Liver (tissue), 9 donors: ENCODE measurements around the gene ADRA1B. TPM values are rescaled to one million over a fixed set of nuclear protein-coding genes. Genes with fewer than 3 reads are reported as not detected.

Source experiments
- DNase-seq: peaks from one replicate; pipeline ENCODE4 v3.0.0-alpha.2; 2017; ENCODE audit warnings: low spot score
- H3K27ac ChIP-seq, 2 donors: one replicate each; pipeline ENCODE4 v1.7.0; 2013; ENCODE audit warnings: inconsistent platforms in 2 of 2, low read length in 2 of 2, control low read depth in 1 of 2, low read depth in 1 of 2, mild to moderate bottlenecking in 1 of 2
- H3K27me3 ChIP-seq, 4 donors: one replicate each; pipeline versions ENCODE4 v1.6.1 to v1.7.0; 2013; ENCODE audit warnings: low read length in 3 of 4, inconsistent platforms in 1 of 4, mild to moderate bottlenecking in 1 of 4, moderate library complexity in 1 of 4; ENCODE audit not compliant: control insufficient read depth in 4 of 4, insufficient read depth in 4 of 4
- H3K36me3 ChIP-seq, 4 donors: one replicate each; pipeline versions ENCODE4 v1.6.1 to v1.7.0; 2013; ENCODE audit warnings: low read length in 3 of 4, mild to moderate bottlenecking in 3 of 4, low read depth in 1 of 4, moderate library complexity in 1 of 4; ENCODE audit not compliant: control insufficient read depth in 4 of 4, insufficient read depth in 3 of 4
- H3K4me1 ChIP-seq, 4 donors: one replicate each; pipeline versions ENCODE4 v1.6.1 to v1.7.0; 2013; ENCODE audit warnings: low read length in 3 of 4, mild to moderate bottlenecking in 3 of 4, moderate library complexity in 1 of 4; ENCODE audit not compliant: control insufficient read depth in 4 of 4, insufficient read depth in 4 of 4
- H3K4me3 ChIP-seq, 3 donors: one replicate each; pipeline versions ENCODE4 v1.6.1 to v1.7.0; 2013; ENCODE audit warnings: low read length in 3 of 3, control low read depth in 1 of 3, low read depth in 1 of 3, mild to moderate bottlenecking in 1 of 3
- H3K9ac ChIP-seq, 2 donors: one replicate each; pipeline ENCODE4 v1.7.0; 2013; ENCODE audit warnings: low read length in 2 of 2, mild to moderate bottlenecking in 2 of 2, moderate library complexity in 2 of 2, control low read depth in 1 of 2, low read depth in 1 of 2
- H3K9me3 ChIP-seq, 4 donors: one replicate each; pipeline versions ENCODE4 v1.6.1 to v1.7.0; 2013; ENCODE audit warnings: low read length in 3 of 4; ENCODE audit not compliant: control insufficient read depth in 4 of 4
- ATF3 ChIP-seq: IDR thresholded peaks from 2 replicates; pipeline ENCODE4 v1.6.1; 2016; ENCODE audit warnings: antibody characterized with exemption
- CTCF ChIP-seq: fragments of 150-350 bp; IDR thresholded peaks from 2 replicates; pipeline ENCODE4 v1.5.1; 2017; ENCODE audit warnings: improper control_type of control experiment, low read depth, low read length; ENCODE audit not compliant: missing input control
- EGR1 ChIP-seq, 2 donors: IDR thresholded peaks; 2 replicates each; pipeline ENCODE4 v1.6.1; 2016 to 2018; ENCODE audit warnings: antibody characterized with exemption in 2 of 2, low read depth in 2 of 2
- FOXA2 ChIP-seq: IDR thresholded peaks from 2 replicates; pipeline ENCODE4 v1.6.1; 2016; ENCODE audit warnings: antibody characterized with exemption
- GABPA ChIP-seq, 2 donors: IDR thresholded peaks in 1 of 2; conservative IDR thresholded peaks in 1 of 2; 2 replicates each; pipeline ENCODE4 v1.6.1; 2016; ENCODE audit warnings: antibody characterized with exemption in 2 of 2, mild to moderate bottlenecking in 1 of 2, moderate library complexity in 1 of 2
- HNF4A ChIP-seq, 2 donors: conservative IDR thresholded peaks; 2 replicates each; pipeline ENCODE4 v1.6.1; 2016; ENCODE audit warnings: antibody characterized with exemption in 2 of 2, mild to moderate bottlenecking in 2 of 2
- HNF4G ChIP-seq: IDR thresholded peaks from 2 replicates; pipeline ENCODE4 v1.6.1; 2016; ENCODE audit warnings: antibody characterized with exemption
- MAX ChIP-seq: IDR thresholded peaks from 2 replicates; pipeline ENCODE4 v1.6.1; 2016; ENCODE audit warnings: antibody characterized with exemption
- NR2F2 ChIP-seq: IDR thresholded peaks from 2 replicates; pipeline ENCODE4 v1.6.1; 2016; ENCODE audit warnings: antibody characterized with exemption
- REST ChIP-seq: IDR thresholded peaks from 2 replicates; pipeline ENCODE4 v1.6.1; 2016; ENCODE audit warnings: antibody characterized with exemption, mild to moderate bottlenecking
- RXRA ChIP-seq, 2 donors: IDR thresholded peaks; 2 replicates each; pipeline ENCODE4 v1.6.1; 2017 to 2018; ENCODE audit warnings: antibody characterized with exemption in 2 of 2, mild to moderate bottlenecking in 1 of 2
- SP1 ChIP-seq: IDR thresholded peaks from 2 replicates; pipeline ENCODE4 v1.6.1; 2018; ENCODE audit warnings: antibody characterized with exemption, mild to moderate bottlenecking
- TAF1 ChIP-seq: conservative IDR thresholded peaks from 2 replicates; pipeline ENCODE4 v1.6.1; 2016; ENCODE audit warnings: antibody characterized with exemption, mild to moderate bottlenecking
- YY1 ChIP-seq: IDR thresholded peaks from 2 replicates; pipeline ENCODE4 v1.6.1; 2016; ENCODE audit warnings: antibody characterized with exemption, mild to moderate bottlenecking
- ZBTB33 ChIP-seq: IDR thresholded peaks from 2 replicates; pipeline ENCODE4 v1.6.1; 2016; ENCODE audit warnings: antibody characterized with exemption
- WGBS: extraction: QIAGEN DNeasy Blood & Tissue Kit; methylation state at CpG from one replicate; pipeline ENCODE4 v1.1.7; 2013; 5-methylcytosine and 5-hydroxymethylcytosine counted together
- polyA plus RNA-seq, 2 donors: library from polyadenylated mRNA; stranded (reverse) in 1 of 2; unstranded in 1 of 2; fragments of 200-250 nt in 1 of 2; fragments of >200 nt in 1 of 2; fragmentation: Nextera tagmentation in 1 of 2; extraction: Ambion mirVana in 1 of 2; gene quantifications; one replicate each; pipeline versions ENCODE4 v1.2.1 to v1.2.3, GENCODE V29; 2013 to 2015
- total RNA-seq, 2 donors: library from RNA; depleted of rRNA; stranded (reverse); fragments of >200 nt; gene quantifications; one replicate each; pipeline ENCODE4 v1.2.3, GENCODE V29; 2014
- donor health status: healthy.
- donor health status: healthy.
- donor health status: healthy.
- donor health status: healthy.
- donor health status: healthy.

ADRA1B gene
- total and polyA plus RNA-seq, 4 donors, result 0.70 to 13.1 (median 8.2) TPM

DNA sequence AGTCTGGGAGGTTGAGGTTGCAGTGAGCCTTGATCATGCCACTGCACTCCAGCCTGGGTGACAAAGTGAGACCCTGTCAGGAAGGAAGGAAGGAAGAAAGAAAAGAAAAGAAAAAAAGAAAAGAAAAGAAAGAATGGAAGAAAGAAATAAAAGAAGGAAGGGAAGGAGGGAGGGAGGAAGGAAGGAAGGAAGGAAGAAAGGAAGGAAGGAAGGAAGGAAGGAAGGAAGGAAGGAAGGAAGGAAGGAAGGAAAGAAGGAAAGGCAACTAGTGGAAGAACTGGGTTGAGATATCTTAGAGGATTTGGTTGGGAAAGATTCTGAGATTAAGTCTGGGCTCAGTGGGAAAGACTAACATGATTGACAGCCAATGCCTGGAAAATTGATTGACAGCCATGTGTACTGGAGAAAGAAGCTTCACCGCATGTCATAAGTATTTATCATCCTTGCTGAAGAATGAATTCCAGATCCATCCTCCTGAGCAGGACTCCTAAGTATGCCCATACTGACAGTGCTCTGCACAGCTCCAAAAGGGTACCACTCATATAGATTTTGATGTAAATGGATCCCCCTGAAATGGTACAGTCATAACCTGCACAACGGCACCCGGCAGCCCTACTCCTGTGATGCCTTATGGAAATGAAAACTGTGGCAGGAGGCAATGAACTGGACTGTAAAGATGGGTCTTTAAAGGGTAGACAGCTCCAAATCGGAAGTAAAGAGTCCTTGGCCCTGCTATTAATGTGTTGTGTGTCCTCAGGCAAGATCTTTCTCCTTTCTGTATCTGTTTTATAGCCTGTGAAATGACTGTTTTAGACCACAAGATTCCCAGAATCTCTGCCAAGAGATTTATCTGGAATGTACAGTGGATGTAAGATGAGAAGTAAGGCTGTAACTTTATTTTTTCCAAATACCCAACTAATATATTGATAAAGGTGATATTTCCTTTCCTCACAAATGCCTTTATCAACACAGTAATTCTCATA lies 16.9 kb upstream of the ADRA1B start:
- TF ChIP-seq TAF1 (no peak), SP1 (no peak), GABPA (IDR thresholded peaks at IDR 0.05 in 1 of 2, conservative IDR thresholded peaks at IDR 0.05 in 1 of 2) (no peak), RXRA (IDR thresholded peaks at IDR 0.05) (no peak), YY1 (no peak), HNF4A (conservative IDR thresholded peaks at IDR 0.05) (no peak), ATF3 (no peak), CTCF (no peak), EGR1 (IDR thresholded peaks at IDR 0.05; ENCODE audit: low read depth in 2 of 2) (no peak), ZBTB33 (no peak), HNF4G (no peak), NR2F2 (no peak), MAX (no peak)
- no peak overlapping the region for H3K4me3 ChIP-seq
- H3K36me3 ChIP-seq, result no peaks in the 10 kb centered on the region
- DNase-seq, result no peak
- H3K4me1 ChIP-seq, result no peaks in the 10 kb centered on the region
- no peaks in the 10 kb centered on the region for H3K27me3 ChIP-seq
- H3K9ac ChIP-seq, result no peak overlapping the region
- WGBS, result 88% methylated on average over 4 of the region's 4 CpGs
- no peaks in the 10 kb centered on the region for H3K9me3 ChIP-seq
- H3K27ac ChIP-seq, result no peak overlapping the region

GRCh38 chr5:159901308-159901707 lies 15.0 kb upstream of the ADRA1B start:
- no peak for TF ChIP-seq MAX
- TF ChIP-seq FOXA2, result no peak
- TF ChIP-seq HNF4G, result no peak
- TF ChIP-seq CTCF, result no peak
- no peak for TF ChIP-seq RXRA (IDR thresholded peaks at IDR 0.05)
- TF ChIP-seq EGR1 (IDR thresholded peaks at IDR 0.05; ENCODE audit: low read depth in 2 of 2), result no peak
- no peak for TF ChIP-seq TAF1
- no peak for TF ChIP-seq REST
- Histone ChIP-seq H3K9ac (no peak overlapping the region), H3K27ac (no peak overlapping the region), H3K27me3 (no peaks in the 10 kb centered on the region), H3K36me3 (no peaks in the 10 kb centered on the region), H3K4me1 (peaks cover 0 to 4% (median under 1%) of the 10 kb centered on the region in 4 donors), H3K4me3 (no peak overlapping the region), H3K9me3 (no peaks in the 10 kb centered on the region)
- DNase-seq, result no peak
- WGBS, result 78% methylated on average over 1 of the region's 1 CpG
